ENCODE results near the gene PAQR7.

GRCh38 chr1:25844536-25845337 lies 30.8 kb downstream of the PAQR7 start:
- TF ChIP-seq ISL1 (CRISPR knock-in tag; IDR thresholded peaks at IDR 0.05) (no peak), RARB (CRISPR knock-in tag; IDR thresholded peaks at IDR 0.05) (no peak), SNAI2 (CRISPR knock-in tag; IDR thresholded peaks at IDR 0.05) (no peak), ZFP30 (CRISPR knock-in tag; IDR thresholded peaks at IDR 0.05) (no peak), OSR1 (CRISPR knock-in tag; IDR thresholded peaks at IDR 0.05) (no peak), PATZ1 (CRISPR knock-in tag; IDR thresholded peaks at IDR 0.05; ENCODE audit: borderline replicate concordance) (no peak), CSDC2 (CRISPR knock-in tag; IDR thresholded peaks at IDR 0.05) (no peak), ESRRG (CRISPR knock-in tag; IDR thresholded peaks at IDR 0.05) (no peak), ZNF70 (CRISPR knock-in tag; IDR thresholded peaks at IDR 0.05) (no peak)
- TF ChIP-seq, protein P1, sequence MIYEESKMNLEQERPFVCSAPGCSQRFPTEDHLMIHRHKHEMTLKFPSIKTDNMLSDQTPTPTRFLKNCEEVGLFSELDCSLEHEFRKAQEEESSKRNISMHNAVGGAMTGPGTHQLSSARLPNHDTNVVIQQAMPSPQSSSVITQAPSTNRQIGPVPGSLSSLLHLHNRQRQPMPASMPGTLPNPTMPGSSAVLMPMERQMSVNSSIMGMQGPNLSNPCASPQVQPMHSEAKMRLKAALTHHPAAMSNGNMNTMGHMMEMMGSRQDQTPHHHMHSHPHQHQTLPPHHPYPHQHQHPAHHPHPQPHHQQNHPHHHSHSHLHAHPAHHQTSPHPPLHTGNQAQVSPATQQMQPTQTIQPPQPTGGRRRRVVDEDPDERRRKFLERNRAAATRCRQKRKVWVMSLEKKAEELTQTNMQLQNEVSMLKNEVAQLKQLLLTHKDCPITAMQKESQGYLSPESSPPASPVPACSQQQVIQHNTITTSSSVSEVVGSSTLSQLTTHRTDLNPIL (CRISPR knock-in tag; IDR thresholded peaks at IDR 0.05; ENCODE audit: low read depth): no peak

All from SK-N-SH treated with all-trans-retinoic acid at 6 μM for 48 hours (cell line).